22Rv1 (cell line): ENCODE measurements around the gene PITPNM3.

Experiments
- CTCF ChIP-seq: fragments of 450-650 bp; IDR thresholded peaks from 2 replicates; pipeline ENCODE4 v1.5.1; 2017; ENCODE audit warnings: mild to moderate bottlenecking
- ZFX ChIP-seq: fragments of 450-650 bp; IDR thresholded peaks from 2 replicates; pipeline ENCODE4 v1.6.1; 2017; ENCODE audit warnings: antibody characterized with exemption, borderline replicate concordance

DNA sequence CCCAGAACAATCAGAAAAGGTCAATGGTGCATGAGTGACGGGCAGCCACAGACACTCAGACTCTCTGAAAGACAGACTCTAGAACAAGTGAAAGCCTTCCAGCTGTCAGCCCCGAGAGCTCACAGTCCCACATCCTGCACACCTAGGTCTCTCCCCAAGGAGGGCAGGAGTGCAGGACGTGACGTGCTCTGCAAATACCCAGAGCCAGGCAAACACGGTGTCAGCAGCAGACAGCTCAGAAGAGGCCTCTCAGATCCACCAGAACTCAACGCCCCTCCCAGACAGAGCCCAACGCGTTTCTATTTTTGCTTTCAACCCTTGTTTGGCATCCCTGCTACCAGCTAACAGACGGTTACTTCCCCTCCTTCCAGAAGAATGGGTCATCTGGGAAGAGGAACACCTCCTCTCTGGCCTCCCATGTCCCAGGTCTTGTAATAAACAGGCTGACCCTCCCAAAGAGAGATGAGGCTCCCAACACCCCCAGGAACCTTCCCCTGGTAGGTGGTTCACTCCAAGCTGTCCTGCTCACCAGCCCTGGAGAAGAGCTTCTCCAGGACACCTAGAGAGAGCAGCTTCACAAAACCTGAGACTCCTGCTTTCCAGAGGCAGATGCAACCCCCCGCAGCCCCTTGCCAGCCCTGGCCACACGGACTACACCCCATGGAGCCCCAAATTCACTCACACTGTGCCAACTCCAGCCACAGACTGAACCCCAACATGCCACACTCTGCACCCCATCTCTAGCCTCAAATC, 7.6 kb downstream of the PITPNM3 start:
- no peak for TF ChIP-seq CTCF
- TF ChIP-seq ZFX: no peak
